Femur (tissue), 1 donor: Measurements from ENCODE around the gene CHSY1.

ENCODE experiments used
- DNase-seq: peaks from one replicate; pipeline ENCODE4 v3.0.0-alpha.2; 2017

CHSY1 gene

DNA sequence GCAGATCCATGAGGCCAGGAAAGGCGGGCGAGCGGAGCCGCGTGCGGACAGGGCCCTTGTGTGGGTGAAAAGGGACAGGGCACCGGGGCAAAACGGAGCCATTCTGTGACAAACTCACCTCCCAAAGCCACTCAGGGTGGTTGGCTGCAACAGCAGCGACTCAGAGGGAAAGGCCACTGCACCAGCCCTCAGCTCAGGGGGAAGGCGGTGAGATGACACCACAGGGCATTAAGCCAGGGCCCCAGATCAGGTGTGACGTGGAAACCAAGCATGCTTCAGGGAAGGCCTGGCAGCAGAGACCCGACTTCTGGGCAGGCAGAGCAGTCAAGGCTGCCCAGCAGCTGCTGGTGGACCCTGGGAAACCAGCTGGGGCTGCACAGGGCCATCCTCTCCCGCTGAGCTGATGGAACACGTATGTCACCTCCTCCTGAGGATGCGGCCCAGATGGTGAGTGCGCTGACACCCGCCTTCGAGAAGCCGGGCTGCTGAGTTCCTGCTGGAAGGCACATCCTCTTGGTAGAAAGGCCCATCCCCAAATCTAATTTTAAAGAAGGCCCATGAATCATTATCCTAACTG, 82.3 kb downstream of the CHSY1 start:
- peak; percentile 58 for DNase-seq

DNA sequence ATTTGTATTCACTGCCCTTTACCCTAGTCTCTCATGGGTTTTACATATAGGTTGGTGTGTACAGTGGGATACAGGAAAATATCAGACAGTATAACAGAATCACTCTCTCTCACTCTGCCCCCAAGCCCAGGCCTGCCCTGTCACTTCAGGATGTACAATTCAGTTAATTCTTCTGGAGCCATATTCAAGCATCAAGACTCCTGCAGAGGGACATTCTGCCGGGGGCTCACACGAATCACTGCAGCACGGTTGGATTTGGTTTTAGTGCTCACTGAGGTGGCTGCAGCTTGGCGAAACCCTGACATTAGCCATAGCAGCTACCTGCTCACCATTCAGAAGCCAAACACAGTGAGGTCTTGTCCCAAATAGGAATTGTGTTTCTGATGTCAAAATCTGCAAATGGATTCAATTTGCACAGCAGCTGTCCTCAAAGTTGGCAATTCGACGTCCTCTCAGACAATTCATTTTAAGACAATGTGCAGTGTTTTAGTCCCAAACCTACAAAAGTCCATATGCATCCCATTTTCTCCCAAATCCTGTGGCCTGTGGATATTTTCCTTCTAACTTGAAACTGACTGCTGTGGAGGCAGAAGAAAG, 82.9 kb downstream of the CHSY1 start:
- no peak for DNase-seq

DNA sequence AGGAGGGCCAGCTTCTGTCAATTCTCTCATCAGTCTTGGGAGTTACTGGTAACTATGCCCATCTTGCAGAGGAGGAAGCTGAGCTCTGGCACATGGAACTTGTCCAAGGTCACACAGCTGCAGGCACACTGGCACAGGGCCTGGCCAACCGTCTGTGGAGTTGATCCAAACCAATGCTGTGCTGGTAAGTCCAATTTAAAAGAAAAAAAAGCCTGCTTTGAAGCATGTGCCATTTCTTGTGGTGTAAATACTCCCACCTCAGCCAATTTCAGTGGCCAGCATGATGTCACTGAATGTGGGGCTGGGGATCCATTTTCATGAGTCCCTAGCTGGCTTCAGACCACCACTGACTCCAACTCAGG, 83.4 kb downstream of the CHSY1 start:
- DNase-seq = peak; percentile 56

DNA sequence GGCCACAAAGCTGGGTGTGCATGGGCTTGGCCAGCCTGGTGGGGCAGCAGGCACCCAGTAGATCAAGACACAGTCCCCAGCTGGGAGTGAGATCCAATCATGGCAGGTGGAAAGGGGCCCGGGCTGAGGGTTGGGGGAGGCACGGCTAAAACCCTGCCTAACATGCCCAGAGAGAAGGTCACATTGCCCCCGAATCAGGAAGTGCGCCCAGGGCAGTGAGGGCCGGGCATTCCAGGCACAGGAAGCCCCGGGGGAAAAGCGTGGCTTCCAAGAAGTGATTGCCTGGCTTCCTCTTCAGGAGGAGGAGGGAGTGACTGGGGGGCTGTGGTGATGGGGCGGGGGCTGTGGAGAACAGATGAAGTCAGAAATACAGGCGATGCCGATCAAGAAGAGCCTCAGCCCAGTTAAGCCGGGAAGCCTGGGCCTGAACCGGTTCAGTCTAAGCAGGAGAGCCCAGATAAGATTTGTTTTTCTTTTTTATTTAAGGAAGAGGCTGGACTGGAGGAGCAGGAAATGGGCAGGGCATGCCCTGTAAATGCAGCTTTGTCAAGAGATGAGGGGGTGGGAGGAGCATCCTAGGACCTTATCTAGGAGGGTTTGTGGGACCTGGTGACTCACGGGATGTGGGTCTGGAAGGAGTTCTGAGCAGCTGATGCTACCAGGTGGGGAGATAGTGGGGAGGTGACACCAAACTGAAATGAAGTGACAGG, 83.9 kb downstream of the CHSY1 start:
- peak; percentile 76 for DNase-seq

DNA sequence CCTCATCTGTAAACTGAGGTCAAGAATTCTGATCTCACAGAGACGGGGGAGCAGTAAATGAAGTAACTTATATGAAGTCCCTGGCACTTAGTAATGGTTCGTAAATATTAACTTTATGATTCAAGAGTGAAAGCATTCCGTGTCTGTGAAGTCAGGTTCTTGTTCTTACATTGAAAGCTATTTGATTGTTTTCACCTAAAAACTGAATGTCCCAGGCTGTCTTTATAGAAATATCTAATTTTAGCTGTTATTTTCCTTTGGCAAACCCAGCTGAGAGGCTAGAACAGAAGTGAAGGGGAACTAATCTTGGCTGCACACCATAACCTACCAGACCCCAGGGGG, 84.5 kb downstream of the CHSY1 start:
- no peak for DNase-seq

DNA sequence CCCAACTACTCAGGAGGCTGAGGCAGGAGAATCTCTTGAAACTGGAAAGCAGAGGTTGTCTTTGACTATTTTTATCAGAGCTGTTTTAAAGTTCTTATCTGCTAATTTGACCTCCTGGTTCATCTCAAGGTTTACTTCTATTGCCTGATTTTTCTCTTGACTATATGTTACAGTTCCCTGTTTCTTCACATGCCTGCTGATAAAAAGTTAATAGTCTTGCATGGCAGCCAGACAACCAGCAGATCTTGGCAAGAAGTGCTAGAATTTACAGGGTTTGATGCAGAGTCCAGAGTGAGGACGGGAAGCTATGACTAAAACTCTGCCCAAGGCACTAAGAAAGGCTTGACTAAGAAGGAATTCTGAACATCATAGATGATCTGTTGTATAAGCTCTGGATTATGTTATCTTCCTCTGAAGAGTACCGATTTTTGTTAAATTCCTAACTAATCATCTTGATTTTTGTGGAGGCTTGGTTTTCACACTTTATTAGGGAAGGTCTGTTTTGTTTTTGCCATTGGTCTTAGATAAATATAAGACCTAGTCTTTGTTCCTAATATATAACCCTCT, 85.9 kb downstream of the CHSY1 start:
- DNase-seq = no peak

DNA sequence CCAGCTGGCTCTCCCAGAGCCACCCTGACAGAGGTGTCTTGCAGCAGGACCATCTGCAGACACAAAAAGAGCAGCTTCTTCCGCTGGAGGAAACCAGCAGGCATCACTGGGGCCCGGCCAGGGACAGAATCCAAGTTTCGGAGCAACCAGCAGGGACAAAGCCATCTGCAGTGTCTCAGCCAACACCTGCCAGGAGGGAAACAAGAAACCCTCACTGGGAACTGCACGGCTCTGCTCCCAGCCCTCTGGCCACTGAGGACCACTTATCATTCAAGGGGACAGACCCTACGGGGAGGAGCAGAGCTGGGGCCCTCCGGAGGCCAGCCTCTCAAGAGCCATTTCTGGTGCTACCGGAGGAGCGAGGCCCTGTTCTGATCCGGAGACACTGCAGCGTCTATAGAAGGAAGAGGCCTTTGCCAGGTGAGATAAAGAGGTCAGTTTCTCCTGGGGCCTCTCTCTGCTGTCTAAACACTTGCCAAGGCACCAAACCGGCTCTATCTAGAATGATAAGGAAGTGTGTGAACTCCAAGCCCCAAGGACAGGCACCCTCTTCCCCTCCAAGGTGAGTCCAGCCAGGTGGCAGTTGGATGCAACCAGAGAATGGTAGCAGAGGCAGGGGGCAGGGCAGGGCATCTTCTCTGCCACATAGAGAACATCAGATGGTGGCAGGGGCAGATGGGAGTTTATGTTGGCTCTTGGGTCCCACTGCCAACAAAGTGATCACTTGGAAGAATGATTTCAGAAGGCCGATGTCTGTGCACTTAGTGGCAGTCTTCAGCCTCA, 89.0 kb downstream of the CHSY1 start:
- peak; percentile 79 for DNase-seq

DNA sequence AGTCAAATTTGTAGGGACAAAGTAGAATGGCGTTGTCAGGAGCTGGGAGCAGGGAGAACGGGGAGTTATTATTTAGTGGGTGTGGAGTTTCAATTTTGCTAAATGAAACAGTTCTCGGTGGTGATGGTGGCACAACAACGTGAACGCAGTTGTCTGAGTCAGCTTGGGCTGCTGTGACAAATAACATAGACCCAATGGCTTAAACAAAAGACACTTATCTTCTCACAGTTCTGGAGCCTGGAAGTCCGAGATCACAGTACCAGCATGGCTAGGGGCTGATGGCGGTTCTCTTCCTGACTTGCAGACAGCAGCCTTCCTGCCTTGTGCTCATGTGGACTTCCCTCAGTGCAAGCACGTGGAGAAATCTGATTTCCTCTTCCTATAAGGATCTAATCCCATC, 90.2 kb downstream of the CHSY1 start:
- DNase-seq = no peak

DNA sequence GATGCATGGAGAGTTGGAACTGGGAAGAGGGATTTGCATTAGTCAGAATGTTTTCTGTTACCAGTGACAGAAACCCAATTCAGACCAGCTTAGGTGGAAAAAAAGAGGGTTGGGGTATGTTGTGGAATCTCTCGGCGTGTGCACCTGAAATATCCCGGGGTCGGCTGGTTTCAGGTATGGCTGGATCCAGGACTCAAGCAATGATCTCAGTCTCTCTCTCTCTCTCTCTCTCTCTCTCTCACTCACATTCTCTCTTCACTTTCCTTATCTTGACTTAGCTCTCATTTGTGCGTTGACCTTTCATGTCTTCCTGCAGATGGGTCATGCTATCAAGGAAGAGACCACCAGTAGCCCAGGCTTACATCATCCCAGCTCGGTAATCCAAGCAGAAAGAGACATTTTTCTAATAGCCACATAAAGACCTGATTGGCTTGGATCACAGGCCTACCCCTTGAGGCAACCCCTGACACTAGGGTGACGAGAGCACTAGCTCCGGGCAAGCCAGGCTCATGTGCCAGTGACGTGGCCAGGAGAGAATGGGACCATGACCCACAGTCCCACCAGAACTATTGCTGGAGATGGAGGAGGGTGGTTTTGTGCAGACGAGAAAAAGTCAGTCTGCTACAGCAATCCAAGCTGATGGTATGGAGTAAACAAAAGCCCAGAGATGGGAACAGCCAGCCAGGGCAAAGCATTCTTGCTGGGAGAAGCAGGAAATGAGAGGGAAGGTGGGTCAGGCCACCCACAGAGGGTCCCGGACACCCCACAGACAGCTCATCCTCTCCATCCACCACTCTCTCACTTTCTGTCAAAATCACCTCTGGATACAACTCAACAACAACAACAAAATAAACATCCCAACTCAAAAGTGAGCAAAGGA, 91.7 kb downstream of the CHSY1 start:
- no peak for DNase-seq

DNA sequence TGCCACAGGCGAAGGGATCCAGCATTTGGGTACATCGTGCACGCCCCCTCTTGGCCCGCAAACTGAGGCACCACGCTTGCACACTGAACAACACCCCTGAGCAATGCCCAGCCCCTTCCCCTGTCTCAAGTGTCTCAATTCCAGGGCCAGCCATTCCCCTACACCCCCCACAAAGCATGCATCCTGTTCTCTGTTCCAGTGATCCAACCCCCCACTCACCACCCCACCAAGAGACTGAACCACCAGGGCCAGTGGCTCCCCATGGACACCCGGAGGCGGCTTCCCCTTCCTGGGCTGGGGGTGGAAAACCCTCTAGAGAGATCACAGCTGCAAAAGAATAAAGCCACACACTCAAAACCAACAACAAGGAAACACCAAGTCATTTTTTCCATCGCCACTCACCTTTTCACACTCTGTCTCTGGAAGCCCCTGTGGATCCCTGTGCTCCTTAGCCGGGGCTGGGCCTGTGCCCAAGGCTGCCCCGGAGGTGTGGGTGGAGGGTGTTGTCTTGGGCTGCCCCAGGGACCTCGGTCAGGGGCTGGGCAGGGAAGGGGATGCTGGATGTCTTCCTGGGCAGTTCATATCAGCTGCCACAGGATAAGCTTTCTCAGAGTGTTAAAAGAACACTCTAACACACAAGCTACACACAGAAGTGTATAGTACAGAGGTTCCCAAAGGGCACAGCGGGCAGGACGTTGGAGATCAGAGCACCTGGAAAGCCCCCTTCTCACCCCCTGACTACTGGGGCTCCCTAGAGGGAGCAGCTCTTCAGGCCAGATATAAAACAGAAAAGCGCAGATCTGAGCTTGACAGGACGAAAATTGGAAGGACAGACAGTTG, 92.5 kb downstream of the CHSY1 start:
- DNase-seq = no peak

DNA sequence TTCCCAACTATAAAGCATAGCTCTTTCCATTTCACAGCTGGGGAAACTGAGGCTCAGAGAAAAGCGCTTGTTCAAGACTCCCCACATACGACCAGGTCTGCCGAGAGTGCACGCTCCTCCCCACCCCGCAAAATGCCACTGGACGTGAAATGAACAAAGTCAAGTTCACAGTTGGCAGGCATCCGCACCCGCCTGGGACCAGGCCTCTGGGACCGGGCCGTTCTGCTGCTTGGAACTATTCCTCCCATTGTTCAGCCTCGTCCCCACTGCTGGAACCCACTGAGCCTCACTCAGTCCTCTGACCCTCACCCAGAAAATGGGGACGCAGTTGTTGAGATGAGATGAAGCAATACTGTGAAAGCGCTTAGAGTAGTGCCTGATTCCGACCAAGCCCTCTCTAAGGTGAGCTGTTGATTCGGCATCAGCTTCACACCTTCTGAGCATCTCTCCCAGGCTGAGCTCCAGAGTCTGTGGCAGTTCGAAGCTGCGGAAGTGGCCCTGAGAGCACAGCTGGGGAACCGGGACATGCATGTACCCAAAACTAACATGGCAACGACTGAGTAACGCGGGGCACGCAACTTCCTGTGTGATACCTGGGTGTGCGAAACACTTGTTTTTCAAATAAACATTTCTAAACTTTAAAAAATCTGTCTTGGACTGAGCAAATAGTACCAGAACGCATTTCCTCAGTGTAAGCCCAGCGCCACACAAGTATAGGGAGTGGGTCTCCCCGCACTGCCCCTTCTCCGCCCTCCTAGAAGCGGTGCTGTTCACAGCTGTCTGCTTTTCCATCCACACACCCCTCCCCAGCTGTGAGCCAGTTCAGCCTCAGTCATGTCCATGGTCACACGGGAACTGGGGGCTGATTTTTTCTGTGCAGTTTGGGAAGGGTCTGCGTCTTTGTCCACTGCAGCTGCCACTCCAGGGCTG, 93.4 kb downstream of the CHSY1 start:
- no peak for DNase-seq

DNA sequence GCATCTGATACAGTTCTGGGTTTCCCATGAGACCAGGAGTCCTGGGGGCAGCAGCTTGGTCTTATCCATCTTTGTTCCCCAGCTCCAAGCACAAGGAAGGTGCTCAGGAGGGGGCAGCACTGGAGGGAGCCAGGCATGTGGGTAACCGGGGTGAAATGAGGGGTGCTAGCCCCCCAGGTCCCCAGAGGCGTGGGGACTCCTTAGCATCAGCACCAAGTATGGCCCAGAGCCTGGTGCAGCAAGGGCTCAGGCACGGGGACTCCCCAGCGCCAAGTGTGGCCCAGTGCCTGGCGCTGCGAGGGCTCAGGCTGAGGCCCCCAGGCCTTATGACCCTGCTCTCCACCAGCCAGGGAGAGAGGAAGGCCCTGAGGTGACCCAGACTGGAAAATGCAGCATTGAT, 94.1 kb downstream of the CHSY1 start:
- DNase-seq = no peak

DNA sequence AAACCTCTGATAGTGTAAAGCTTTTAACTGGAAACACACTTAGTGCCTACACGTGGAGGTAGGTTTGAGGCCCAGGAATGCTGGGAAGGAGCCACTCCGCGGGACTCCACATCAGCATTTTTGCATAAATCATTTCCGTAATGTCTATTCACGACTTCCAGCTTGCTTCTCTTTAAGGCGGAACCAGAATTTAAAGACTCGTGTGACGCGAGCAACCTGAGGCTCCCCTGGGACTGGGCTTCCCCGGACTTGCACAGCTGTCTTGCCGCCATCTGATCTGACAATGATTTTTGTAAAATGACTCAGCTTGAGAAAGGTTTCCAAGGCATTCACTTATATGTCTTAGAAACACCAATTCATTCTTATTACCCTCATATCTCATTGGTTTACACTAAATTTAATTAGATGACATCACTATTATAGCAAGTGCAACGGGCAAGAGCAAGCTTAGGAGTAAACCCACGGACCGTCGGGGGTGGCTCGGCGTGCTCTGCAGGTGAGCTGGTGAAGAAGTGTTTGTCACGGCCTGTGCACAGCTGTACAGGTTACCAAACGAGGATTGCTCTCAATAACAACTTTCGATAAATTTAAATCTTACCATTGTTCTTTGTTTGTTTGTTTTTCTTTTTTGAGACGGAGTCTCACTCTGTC, 95.2 kb downstream of the CHSY1 start:
- peak; percentile 76 for DNase-seq

DNA sequence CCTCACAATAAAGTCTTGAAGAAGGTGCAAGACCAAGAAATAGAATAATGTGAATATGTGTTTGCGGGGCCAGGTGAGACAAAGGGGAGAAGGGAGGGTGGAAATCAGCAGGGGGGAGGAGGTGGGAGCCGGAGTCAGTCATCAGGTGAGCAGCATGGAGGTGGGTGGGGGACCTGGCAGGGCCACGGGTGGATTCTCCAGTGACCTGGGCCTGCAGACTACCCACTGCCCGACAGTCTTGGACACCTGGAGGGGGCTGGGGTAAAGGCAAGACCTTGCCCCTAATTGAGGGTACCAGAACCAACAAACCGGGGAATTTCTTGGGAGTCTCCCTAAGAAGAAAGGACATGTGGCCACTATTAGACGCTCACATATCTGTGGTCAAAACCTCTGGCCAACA, 95.8 kb downstream of the CHSY1 start:
- DNase-seq = no peak

DNA sequence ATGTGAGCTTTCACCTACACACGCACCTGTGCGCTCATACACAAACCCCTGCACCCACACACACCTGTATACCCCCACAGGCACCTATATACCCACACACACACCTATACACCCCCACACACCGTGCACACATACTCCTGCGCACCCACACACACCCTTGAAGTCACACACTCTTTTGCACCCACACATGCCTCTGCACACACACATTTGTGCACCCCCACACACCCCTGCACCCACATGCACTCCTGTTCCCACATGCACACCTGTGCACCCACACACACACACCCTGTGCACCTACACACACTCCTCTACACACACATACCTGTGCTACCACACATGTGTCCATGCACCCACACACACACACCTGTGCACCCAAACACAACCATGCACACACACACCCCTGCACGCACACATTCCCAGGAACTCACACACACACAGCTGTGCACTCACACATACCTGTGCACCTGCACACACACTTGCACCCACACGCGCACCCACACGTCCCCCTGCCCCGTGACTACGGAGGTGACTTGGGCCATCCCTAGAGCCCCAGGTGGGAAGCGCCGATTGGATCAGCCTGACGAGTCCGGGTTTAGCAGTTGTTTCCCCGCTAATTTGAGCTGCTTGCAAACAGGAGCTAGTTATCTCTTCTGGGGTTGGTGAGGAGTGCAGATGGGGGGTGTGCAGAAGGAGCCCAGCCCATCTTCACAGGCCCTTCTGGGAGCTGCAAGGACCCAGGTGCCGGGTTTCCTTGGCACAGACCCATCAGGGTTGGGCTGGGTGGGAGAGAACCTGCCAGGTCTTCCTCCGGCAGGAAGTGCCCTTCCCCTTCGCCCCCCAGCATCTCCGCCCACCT, 97.8 kb downstream of the CHSY1 start:
- DNase-seq = no peak

DNA sequence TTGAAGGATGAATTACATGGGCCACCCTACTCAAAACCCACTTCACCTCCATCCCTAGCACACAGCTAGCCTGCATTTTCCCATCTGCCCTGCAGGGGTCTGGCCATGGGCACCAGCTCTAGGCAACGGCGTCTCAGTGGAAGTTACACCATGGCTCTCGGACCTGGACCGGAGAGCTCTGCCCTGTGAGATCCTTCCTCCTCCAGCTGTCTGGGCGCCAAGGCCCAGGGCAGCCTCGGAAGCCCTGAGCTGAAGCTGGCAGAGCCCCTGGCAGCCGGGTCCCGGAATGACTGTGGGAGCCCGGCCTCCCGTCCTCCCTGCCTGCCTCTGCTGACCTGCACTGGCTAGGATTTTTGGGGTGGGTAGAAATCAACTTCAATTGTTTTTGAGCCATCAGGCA, 98.9 kb downstream of the CHSY1 start:
- DNase-seq = no peak

DNA sequence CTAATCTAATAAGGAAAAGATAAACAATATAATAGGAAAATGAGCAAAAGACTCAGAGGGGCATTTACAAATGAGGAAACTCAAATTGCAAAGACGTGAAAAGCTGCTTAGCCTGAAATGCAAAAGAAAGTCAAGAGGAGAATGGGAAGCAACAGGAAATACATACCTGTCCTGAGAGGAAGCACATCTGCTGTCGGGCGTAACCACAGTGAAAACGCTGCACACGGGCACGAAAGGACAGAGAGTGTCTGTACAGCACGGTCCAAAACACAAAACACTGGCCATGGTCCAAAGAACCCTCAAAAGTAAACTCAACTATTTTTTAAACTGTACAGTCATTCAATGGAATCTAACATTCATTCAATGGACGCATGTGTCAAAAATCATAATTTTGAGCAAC, 100.6 kb downstream of the CHSY1 start:
- DNase-seq = no peak

DNA sequence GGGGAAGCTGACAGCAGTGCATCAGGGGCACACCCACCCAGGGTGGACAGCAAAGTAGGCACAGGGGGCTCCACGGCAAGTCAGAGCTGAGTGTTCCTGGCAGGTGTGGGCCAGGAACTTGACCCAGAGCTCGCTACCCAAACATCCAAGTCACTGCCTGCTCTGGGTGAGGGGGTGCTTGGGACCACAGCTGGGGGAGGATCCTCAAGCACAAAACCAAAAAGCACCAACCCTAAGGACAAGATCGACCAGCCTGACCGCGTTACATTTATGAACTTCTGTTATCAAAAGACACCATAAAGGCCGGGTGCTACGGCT, 101.2 kb downstream of the CHSY1 start:
- DNase-seq = no peak
